ENCODE measurements around the gene RNF220.

- TF ChIP-seq CTCF (conservative IDR thresholded peaks at IDR 0.05; ENCODE audit: low read length) = no peak
- no peak for TF ChIP-seq EZH2phosphoT487 (IDR thresholded peaks at IDR 0.05; ENCODE audit: borderline replicate concordance)
These were observed 16.4 kb downstream of the RNF220 start for GRCh38 chr1:44421446-44421884.
